Activated CD4-positive, alpha-beta T cell treated with anti-CD3 and anti-CD28 coated beads for 1 hour (primary cell): ENCODE results near the gene KIF26B.

Experiments used
- DNase-seq: peaks from one replicate; pipeline ENCODE4 v3.0.0-alpha.2; 2020

The KIF26B gene

GRCh38 chr1:245609354-245610150 is 454.8 kb downstream of the KIF26B start:
- DNase-seq: no peak

DNA sequence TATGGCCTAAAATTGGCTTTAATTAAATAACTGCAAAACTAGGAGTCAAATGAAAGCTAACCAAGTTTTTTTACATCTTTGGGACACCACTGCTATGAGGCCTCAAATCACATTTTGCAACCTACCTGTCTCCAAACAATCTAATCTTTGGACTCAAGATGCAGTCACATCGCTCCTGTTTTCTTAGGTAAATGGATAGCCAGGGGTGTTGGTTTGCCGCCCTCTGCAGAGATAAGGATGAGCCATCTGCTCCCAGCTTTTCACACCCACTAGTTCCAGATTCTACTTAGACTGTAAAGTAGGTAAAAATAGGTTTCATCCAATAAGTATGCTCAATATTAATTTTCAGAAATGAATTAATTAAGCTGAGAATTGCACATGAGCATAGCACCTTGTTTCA is 456.5 kb downstream of the KIF26B start:
- no peak for DNase-seq

DNA sequence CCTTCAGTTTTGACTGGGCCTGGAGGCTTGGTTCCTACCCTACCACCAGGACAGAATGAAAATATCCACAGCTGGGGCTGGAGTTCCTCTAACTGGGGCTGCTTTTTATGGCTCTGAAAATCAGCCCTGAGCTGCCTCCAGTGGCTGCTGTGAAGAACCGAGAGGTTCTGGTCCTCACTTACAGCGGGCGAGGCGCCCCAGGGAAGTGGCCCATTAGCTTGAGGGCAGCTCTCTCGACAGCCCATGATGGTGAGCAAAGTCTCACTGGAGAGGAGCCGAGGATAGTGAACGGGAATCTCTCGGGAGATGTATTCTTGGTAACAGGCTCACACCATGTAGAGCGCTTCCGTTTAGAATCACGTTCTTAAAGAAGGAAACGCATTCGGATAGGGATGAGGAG is 459.7 kb downstream of the KIF26B start:
- no peak for DNase-seq

DNA sequence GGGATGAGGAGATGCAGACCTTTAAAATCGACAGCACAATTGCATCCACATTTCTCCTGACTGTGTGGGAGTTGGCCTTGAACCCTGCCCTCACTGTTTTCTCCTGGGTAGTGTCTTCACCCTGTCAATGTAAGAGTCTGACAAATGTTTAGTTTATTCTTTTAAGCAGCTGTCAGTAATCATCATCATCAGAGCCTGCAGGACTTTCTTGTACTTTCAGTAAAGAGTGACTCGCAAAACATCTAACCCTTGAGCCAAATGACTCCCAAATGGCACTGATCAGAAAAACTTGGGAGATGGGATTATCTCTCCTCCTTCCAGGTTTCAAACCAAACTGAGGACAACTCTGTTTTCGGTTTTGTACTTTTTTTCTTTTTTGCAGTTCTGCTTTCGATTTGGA is 460.2 kb downstream of the KIF26B start:
- DNase-seq: no peak

- DNase-seq: no peak
These were observed 466.8 kb downstream of the KIF26B start for GRCh38 chr1:245621589-245621988.

- DNase-seq: no peak
These were observed 467.7 kb downstream of the KIF26B start for GRCh38 chr1:245622332-245623014.

DNA sequence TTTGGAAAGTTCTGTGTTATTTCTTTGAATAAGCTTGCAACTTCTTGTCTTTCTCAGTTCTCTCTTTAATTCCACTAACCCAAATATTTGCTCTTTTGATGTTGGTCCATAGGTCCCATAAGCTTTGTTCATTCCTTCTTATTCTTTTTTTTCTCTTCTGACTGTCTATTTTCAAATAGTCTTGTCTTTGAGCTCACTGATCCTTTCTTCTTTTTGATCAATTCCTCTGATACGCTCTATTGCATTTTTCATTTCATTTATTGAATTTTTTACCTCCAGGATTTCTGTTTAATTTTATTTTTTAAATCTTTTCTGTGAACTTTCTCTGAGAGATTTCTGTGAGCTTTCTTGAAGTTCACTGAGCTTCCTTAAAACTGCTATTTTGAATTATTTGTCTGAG is 486.6 kb downstream of the KIF26B start:
- no peak for DNase-seq

DNA sequence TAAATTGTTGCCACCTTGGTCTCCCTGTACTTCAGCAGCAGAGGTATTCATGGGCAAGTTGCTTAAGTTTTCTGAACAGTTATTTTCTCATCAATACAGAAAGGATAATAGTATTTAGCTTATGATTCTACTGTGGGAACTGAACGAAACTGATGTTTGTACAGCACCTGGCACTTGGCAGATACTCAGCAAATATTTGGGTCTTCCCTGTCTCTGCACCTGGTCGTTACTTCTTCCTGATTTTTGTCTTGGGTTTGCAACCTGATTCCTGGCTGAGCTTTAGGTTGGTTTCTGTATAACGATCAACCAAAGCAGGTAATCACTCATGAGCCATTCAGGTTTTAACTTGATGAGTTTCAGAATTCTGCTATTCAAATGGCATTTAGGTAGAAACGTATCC is 490.6 kb downstream of the KIF26B start:
- DNase-seq: no peak

DNA sequence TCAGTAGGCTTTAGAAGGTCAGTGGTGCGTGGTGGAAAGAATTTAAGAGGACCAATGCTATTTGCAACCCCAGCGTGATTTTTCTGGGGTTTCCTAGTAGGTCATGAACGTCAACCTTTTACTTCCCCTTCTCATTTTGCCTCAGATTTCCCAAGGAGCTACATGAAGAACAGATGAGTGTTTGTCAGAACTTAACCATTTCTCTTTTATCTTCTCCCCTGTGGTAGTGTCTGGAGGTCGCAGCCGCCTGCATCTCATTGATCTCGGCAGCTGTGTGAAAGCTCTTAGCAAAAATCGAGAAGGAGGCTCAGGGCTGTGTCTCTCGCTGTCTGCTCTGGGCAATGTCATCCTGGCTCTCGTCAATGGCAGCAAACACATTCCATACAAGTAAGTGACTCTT is 491.1 kb downstream of the KIF26B start:
- no peak for DNase-seq

GRCh38 chr1:245648749-245649522 is 494.2 kb downstream of the KIF26B start:
- no peak for DNase-seq

DNA sequence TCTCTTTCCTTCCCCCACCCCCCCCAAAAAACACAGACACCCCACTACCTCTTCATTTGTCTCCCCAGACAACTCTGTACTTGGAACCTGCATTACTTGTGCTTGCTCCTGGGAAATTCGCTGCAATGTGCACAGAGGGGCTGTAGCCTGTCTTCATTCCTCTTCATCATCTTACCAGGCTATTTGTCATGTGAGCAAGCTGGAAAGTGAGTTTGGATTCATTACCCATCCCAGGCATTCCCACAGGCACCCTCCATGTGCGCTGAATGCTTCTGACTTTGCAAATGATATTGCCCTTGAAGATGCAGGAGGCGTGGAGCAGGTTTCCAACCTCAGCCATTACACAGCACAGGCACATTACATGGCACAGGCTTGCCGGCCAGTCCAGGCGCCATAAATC is 494.9 kb downstream of the KIF26B start:
- no peak for DNase-seq

GRCh38 chr1:245650441-245650960 is 495.7 kb downstream of the KIF26B start:
- DNase-seq: no peak

- DNase-seq: no peak
These were observed 496.3 kb downstream of the KIF26B start for GRCh38 chr1:245651093-245651492.

DNA sequence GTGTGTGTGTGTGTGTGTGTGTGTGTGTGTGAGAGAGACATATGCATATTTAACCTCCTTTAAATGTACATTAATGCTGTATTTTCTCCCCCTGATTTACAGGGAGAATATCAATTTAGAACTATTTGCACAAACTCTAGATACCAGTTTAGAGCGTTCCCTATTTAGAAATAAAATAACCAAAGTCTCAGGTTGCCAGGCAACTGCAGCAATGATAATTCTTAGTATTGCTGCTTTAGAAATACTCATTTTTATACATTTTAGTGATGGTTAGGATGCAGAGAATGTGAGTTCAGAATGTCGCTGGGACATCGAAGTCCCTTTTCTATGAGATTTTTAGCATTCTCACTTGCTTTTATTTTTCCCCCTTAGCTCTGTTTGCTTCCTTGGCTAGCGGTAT is 497.3 kb downstream of the KIF26B start:
- DNase-seq: no peak

DNA sequence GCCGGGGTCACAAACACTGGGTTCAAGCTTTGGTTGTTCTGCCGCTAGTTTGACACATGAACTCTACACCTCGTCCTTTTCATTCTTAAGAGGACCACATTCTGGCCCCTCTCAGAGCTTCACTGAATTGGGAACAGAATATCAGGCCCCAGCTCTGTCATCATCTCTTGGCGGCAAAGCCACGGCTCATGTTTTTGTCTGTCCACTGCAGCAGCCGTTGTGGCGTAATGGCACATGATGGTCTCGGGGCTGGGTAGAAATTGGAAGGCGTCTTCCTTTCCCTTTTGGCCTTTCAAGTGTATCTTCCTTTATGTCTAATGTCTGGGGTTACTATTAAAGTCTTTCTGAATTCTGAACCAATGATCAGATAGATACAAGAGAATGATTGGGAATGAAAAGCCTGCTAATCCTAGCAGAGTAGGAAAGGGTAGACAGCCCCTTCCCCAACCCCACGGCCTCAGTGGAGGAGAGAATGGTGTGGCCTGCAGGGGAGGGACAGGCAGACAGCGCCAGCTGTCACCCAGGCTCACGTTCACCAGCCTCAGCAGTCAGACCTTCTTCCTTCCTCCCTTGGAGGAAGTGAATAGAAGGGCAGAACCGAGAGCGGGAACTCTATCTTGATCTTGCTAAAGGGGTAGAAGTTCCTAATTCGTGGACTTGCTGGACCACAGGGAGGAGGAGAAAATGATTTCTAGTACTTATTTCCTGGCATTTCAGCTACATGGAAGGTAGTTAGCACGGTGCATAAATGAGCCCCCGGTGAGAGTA is 498.1 kb downstream of the KIF26B start:
- no peak for DNase-seq

- DNase-seq: no peak
These were observed 499.8 kb downstream of the KIF26B start for GRCh38 chr1:245654460-245655050.

GRCh38 chr1:245656189-245656717 is 501.5 kb downstream of the KIF26B start:
- DNase-seq: no peak

- no peak for DNase-seq
These were observed 502.6 kb downstream of the KIF26B start for GRCh38 chr1:245657371-245657770.

GRCh38 chr1:245663373-245663772 is 508.6 kb downstream of the KIF26B start:
- no peak for DNase-seq

GRCh38 chr1:245663841-245664240 is 509.1 kb downstream of the KIF26B start:
- DNase-seq: no peak

- DNase-seq: no peak
These were observed 511.6 kb downstream of the KIF26B start for GRCh38 chr1:245666412-245666811.

DNA sequence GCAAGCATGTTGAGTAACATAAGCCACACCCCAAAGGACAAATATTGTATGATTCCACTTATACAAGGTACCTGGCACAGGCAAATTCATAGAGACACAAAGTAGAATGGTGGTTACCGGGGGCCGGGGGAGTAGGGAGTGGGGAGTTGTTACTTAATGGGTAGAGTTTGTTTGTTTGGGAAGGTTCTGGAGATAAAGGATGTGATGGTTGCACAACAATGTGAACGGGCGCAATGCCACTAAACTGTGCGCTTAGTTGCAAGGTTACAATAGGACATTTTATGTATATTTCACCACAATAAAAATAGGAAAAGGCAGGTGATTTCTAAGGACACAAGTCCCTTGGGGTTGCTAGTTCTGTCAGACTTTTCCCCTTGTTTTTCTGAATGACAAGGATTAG is 516.6 kb downstream of the KIF26B start:
- DNase-seq: no peak
